HepG2 (cell line): ENCODE measurements around the gene ROMO1. TPM values are rescaled to one million over a fixed set of nuclear protein-coding genes. Genes with fewer than 3 reads are reported as not detected.

Source experiments
- ATF4 ChIP-seq, 2 experiments: fragments of 450-650 bp in 1 of 2; sonication (generic) in 1 of 2; formaldehyde crosslinking; IDR thresholded peaks; 2 replicates each; pipeline versions ENCODE4 v1.5.0 to v1.8.0; 2020 to 2022; ENCODE audit warnings: mild to moderate bottlenecking in 1 of 2, missing genetic modification reagents in 1 of 2
- FOXO4 ChIP-seq: sonication (generic); formaldehyde crosslinking; conservative IDR thresholded peaks from 2 replicates; pipeline ENCODE4 v1.8.1; 2023; ENCODE audit warnings: missing genetic modification reagents
- GLMP ChIP-seq: sonication (generic); formaldehyde crosslinking; IDR thresholded peaks from 2 replicates; pipeline ENCODE4 v1.9.0; 2021; ENCODE audit warnings: missing genetic modification reagents, mild to moderate bottlenecking, borderline replicate concordance
- REPIN1 ChIP-seq: sonication (generic); formaldehyde crosslinking; IDR thresholded peaks from 2 replicates; pipeline ENCODE4 v1.8.0; 2022; ENCODE audit warnings: missing genetic modification reagents, low read depth, mild to moderate bottlenecking, borderline replicate concordance
- SP5 ChIP-seq: IDR thresholded peaks from 2 replicates; pipeline ENCODE4 v1.6.1; 2016; ENCODE audit warnings: low read depth, borderline replicate concordance
- TOPORS ChIP-seq: sonication (generic); formaldehyde crosslinking; IDR thresholded peaks from 2 replicates; pipeline ENCODE4 v1.8.0; 2023; ENCODE audit warnings: mild to moderate bottlenecking, missing genetic modification reagents
- ZNF253 ChIP-seq: sonication (generic); formaldehyde crosslinking; IDR thresholded peaks from 2 replicates; pipeline ENCODE4 v1.8.0; 2022; ENCODE audit warnings: mild to moderate bottlenecking, missing genetic modification reagents, borderline replicate concordance
- ZNF318 ChIP-seq: sonication (generic); formaldehyde crosslinking; IDR thresholded peaks from 2 replicates; pipeline ENCODE4 v1.4.0; 2020; ENCODE audit warnings: mild to moderate bottlenecking, missing genetic modification reagents
- ZNF687 ChIP-seq: sonication (generic); formaldehyde crosslinking; IDR thresholded peaks from 2 replicates; pipeline ENCODE4 v1.5.1; 2020; ENCODE audit warnings: mild to moderate bottlenecking, missing genetic modification reagents, moderate library complexity
- ZNF883 ChIP-seq: sonication (generic); formaldehyde crosslinking; IDR thresholded peaks from 2 replicates; pipeline ENCODE4 v1.5.1; 2020; ENCODE audit warnings: mild to moderate bottlenecking, missing genetic modification reagents; ENCODE audit errors: not compliant biosample characterization
- polyA plus RNA-seq, 8 experiments: library from polyadenylated mRNA; depleted of rRNA in 3 of 8; stranded (reverse) in 7 of 8; unstranded in 1 of 8; fragments of >200 nt; fragmentation: Illumina TruSeq in 4 of 8; extraction: Trizol in 4 of 8; gene quantifications; 2 replicates each; pipeline versions ENCODE4 v1.2.1 to v1.2.3, GENCODE V29; 2011 to 2016; ENCODE audit warnings: low read depth in 4 of 8, missing spikeins in 1 of 8, mixed read lengths in 1 of 8; ENCODE audit not compliant: insufficient read depth in 1 of 8
- total RNA-seq, 5 experiments: library from RNA; depleted of rRNA; stranded (reverse); fragments of >200 nt; fragmentation: Illumina TruSeq; extraction: Trizol; gene quantifications; 2 replicates each; pipeline ENCODE4 v1.2.3, GENCODE V29; 2016; ENCODE audit warnings: low read depth in 1 of 5

ROMO1 gene
- total and polyA plus RNA-seq, 2 of the 13 experiments (the other 11 are each of a cell fraction or from before 2014, with no cell fraction given) = 636 to 755 TPM

- TF ChIP-seq ZNF318 (CRISPR knock-in tag) (0 out of 2 replicates have a peak, but pooled peaks have one; percentile 74), FOXO4 (0 out of 2 replicates have a peak, but pooled peaks have one; percentile 36), SP5 (CRISPR knock-in tag) (peak; percentile 3; the same call in 1 of the 2 replicates), GLMP (CRISPR knock-in tag) (0 out of 2 replicates have a peak, but pooled peaks have one; percentile 13), ZNF687 (peak; percentile 25; the same call in 1 of the 2 replicates), ZNF883 (CRISPR knock-in tag) (peak; percentile 58), ATF4 (CRISPR knock-in tag; IDR thresholded peaks at IDR 0.05) (peak in 1 of 2 experiments; percentile 55; a peak in 1 of 4 replicates), ZNF253 (CRISPR knock-in tag) (0 out of 2 replicates have a peak, but pooled peaks have one; percentile 42), REPIN1 (CRISPR knock-in tag) (peak; percentile 16; the same call in 1 of the 2 replicates), TOPORS (CRISPR knock-in tag) (0 out of 2 replicates have a peak, but pooled peaks have one; percentile 65)
These were observed 24.6 kb downstream of the ROMO1 start (continued) for GRCh38 chr20:35723652-35724320.
